ENCODE results near the gene ZNF776.
"Not testable (repeated sequence)": the region's sequence is repeated elsewhere in the genome, so short reads cannot be mapped to it uniquely, and the experiment has no call there.

DNA sequence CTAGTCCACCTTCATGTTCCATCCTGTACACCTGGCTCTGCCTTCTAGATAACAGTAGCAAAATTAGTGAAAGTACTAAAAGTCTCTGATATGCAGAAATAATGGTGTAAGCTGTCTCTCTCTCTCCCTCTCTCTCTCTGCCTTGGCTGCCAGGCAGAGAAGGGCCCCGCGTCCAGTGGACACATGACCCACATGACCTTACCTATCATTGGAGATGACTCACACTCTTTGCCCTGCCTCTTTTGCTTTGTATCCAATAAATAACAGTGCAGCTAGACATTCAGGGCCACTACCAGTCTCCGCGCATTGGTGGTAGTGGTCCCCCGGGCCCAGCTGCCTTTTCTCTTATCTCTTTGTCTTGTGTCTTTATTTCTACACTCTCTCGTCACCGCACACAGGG lies 7.8 kb upstream of the ZNF776 start:
- TF ChIP-seq, protein P1, sequence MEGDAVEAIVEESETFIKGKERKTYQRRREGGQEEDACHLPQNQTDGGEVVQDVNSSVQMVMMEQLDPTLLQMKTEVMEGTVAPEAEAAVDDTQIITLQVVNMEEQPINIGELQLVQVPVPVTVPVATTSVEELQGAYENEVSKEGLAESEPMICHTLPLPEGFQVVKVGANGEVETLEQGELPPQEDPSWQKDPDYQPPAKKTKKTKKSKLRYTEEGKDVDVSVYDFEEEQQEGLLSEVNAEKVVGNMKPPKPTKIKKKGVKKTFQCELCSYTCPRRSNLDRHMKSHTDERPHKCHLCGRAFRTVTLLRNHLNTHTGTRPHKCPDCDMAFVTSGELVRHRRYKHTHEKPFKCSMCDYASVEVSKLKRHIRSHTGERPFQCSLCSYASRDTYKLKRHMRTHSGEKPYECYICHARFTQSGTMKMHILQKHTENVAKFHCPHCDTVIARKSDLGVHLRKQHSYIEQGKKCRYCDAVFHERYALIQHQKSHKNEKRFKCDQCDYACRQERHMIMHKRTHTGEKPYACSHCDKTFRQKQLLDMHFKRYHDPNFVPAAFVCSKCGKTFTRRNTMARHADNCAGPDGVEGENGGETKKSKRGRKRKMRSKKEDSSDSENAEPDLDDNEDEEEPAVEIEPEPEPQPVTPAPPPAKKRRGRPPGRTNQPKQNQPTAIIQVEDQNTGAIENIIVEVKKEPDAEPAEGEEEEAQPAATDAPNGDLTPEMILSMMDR (conservative IDR thresholded peaks at IDR 0.05 in 1 of 2, IDR thresholded peaks at IDR 0.05 in 1 of 2; ENCODE audit: extremely low read depth in 1 of 2, insufficient read depth in 1 of 2, low read depth in 1 of 2, low read length in 2 of 2), result not testable (repeated sequence)
- not testable (repeated sequence) for TF ChIP-seq EZH2 (IDR thresholded peaks at IDR 0.05; ENCODE audit: borderline replicate concordance, low read length)

All from mammary epithelial cell (primary cell).